SK-N-SH treated with all-trans-retinoic acid at 6 μM for 48 hours (cell line): ENCODE measurements around the gene SKIC2.

Experiments used
- GLIS3 ChIP-seq: fragments of 250-450 bp; sonication (Bioruptor Pico); IDR thresholded peaks from 2 replicates; pipeline ENCODE4 v1.5.0; 2020; ENCODE audit warnings: mild to moderate bottlenecking, moderate library complexity
- PPARA ChIP-seq: fragments of 250-450 bp; sonication (Bioruptor Pico); IDR thresholded peaks from 2 replicates; pipeline ENCODE4 v1.5.0; 2020; ENCODE audit warnings: mild to moderate bottlenecking, borderline replicate concordance
- SNAI2 ChIP-seq: fragments of 250-450 bp; sonication (Bioruptor Pico); IDR thresholded peaks from 2 replicates; pipeline ENCODE4 v1.5.0; 2020; ENCODE audit warnings: mild to moderate bottlenecking, moderate library complexity
- ZFP30 ChIP-seq: fragments of 450-650 bp; formaldehyde crosslinking; IDR thresholded peaks from 2 replicates; pipeline ENCODE4 v1.5.0; 2022; ENCODE audit warnings: mild to moderate bottlenecking, moderate library complexity

DNA sequence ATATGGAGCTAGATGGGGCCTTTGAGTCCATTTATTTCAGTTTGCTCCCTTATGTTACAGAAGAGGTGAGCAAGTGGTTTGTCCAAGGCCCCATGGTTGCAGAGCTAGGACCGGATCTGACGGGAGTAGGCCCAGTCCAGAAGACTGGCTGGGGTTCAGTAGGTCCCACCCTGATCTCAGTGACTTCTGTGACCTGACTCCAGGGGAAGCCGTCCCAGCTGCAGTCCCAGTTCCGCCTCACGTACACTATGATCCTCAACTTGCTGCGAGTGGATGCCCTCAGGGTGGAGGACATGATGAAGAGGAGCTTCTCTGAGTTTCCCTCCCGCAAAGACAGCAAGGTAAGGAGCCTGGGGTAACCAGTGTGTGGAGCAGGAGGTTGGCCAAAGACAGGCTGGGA is 7.5 kb downstream of the SKIC2 start:
- TF ChIP-seq GLIS3, result no peak
- no peak for TF ChIP-seq ZFP30 (CRISPR knock-in tag)
- no peak for TF ChIP-seq PPARA (CRISPR knock-in tag)
- no peak for TF ChIP-seq SNAI2 (CRISPR knock-in tag)
